HG02798 (cell line): ENCODE measurements around the gene CRIM1.

Experiments used
- ATAC-seq: cut with Tn5 transposase; IDR thresholded peaks from one replicate; pipeline ENCODE4 v1.9.1; 2021; ENCODE audit warnings: mild to moderate bottlenecking; ENCODE audit not compliant: unreplicated experiment, poor library complexity

CRIM1 gene

GRCh38 chr2:36566887-36567286 is 211.3 kb downstream of the CRIM1 start:
- ATAC-seq, result no peak

- ATAC-seq, result no peak
These were observed 212.3 kb downstream of the CRIM1 start for GRCh38 chr2:36567711-36568408.

- no peak for ATAC-seq
These were observed 213.1 kb downstream of the CRIM1 start for GRCh38 chr2:36568516-36569246.

- no peak for ATAC-seq
These were observed 213.8 kb downstream of the CRIM1 start for GRCh38 chr2:36569267-36569856.

GRCh38 chr2:36570416-36570815 is 214.8 kb downstream of the CRIM1 start:
- no peak for ATAC-seq

- ATAC-seq, result no peak
These were observed 216.6 kb downstream of the CRIM1 start for GRCh38 chr2:36572054-36572718.

GRCh38 chr2:36572719-36573059 is 217.1 kb downstream of the CRIM1 start:
- ATAC-seq, result no peak

- no peak for ATAC-seq
These were observed 217.6 kb downstream of the CRIM1 start for GRCh38 chr2:36573165-36573564.

GRCh38 chr2:36574560-36574959 is 219.0 kb downstream of the CRIM1 start:
- no peak for ATAC-seq

- no peak for ATAC-seq
These were observed 222.3 kb downstream of the CRIM1 start for GRCh38 chr2:36577884-36578283.

- ATAC-seq, result no peak
These were observed 223.0 kb downstream of the CRIM1 start for GRCh38 chr2:36578343-36579296.

- ATAC-seq, result no peak
These were observed 223.7 kb downstream of the CRIM1 start for GRCh38 chr2:36579297-36579664.

- no peak for ATAC-seq
These were observed 227.0 kb downstream of the CRIM1 start for GRCh38 chr2:36582538-36582937.

- no peak for ATAC-seq
These were observed 227.4 kb downstream of the CRIM1 start for GRCh38 chr2:36582951-36583350.

GRCh38 chr2:36584148-36584794 is 228.7 kb downstream of the CRIM1 start:
- ATAC-seq, result no peak

- no peak for ATAC-seq
These were observed 231.1 kb downstream of the CRIM1 start for GRCh38 chr2:36586672-36587071.

- ATAC-seq, result no peak
These were observed 231.5 kb downstream of the CRIM1 start for GRCh38 chr2:36587101-36587500.

- ATAC-seq, result no peak
These were observed 232.0 kb downstream of the CRIM1 start for GRCh38 chr2:36587556-36587955.

GRCh38 chr2:36589230-36589630 is 233.7 kb downstream of the CRIM1 start:
- no peak for ATAC-seq

- no peak for ATAC-seq
These were observed 239.3 kb downstream of the CRIM1 start for GRCh38 chr2:36594849-36595248.
